Activated B cell treated with CpG ODN at 0.5 μM for 24 hours (primary cell): ENCODE measurements around the gene CATSPER1. TPM values are rescaled to one million over a fixed set of nuclear protein-coding genes. Genes with fewer than 3 reads are reported as not detected.

ENCODE experiments used
- ATAC-seq: fragments of 200-7000 bp; cut with Tn5 transposase; one replicate; pipeline ENCODE4 v1.10.0; 2021; ENCODE audit warnings: low read depth, mild to moderate bottlenecking, moderate library complexity
- CTCF ChIA-PET: fragments of 350-600 bp; sonication (Branson Sonifier 250); formaldehyde crosslinking; loops from one replicate; lab custom pipeline; 2021; ENCODE audit warnings: antibody characterized with exemption; lab: Charles Lee
- POLR2A ChIA-PET: fragments of 350-600 bp; sonication (Branson Sonifier 250); formaldehyde crosslinking; loops from one replicate; lab custom pipeline; 2021; ENCODE audit warnings: antibody characterized with exemption; lab: Charles Lee
- DNase-seq: peaks from one replicate; pipeline ENCODE4 v3.0.0; 2022
- H3K27ac Mint-ChIP-seq: one replicate; pipeline ENCODE4 v1.8.0; 2020; ENCODE audit warnings: mixed read lengths
- H3K27me3 Mint-ChIP-seq: one replicate; pipeline ENCODE4 v1.8.0; 2021; ENCODE audit warnings: mixed read lengths
- H3K36me3 Mint-ChIP-seq: one replicate; pipeline ENCODE4 v1.8.0; 2021; ENCODE audit warnings: low read depth, mixed read lengths
- H3K4me1 Mint-ChIP-seq: one replicate; pipeline ENCODE4 v1.8.0; 2021; ENCODE audit warnings: mixed read lengths
- H3K4me3 Mint-ChIP-seq: one replicate; pipeline ENCODE4 v1.8.0; 2020; ENCODE audit warnings: mild to moderate bottlenecking, mixed read lengths
- H3K9me3 Mint-ChIP-seq: one replicate; pipeline ENCODE4 v1.8.0; 2020; ENCODE audit warnings: mixed read lengths
- CTCF ChIP-seq: fragments of 200-600 bp; IDR thresholded peaks from one replicate; pipeline ENCODE4 v1.8.0; 2022; ENCODE audit warnings: antibody characterized with exemption, mild to moderate bottlenecking
- intact Hi-C: fragments of 100-400 bp; cut with micrococcal nuclease; formaldehyde crosslinking; loops from one replicate; pipeline ENCODE4 v1.15.1; 2024
- total RNA-seq: library from RNA; stranded (reverse); gene quantifications from 2 replicates; pipeline ENCODE4 v1.2.3, GENCODE V29; 2022

Gene CATSPER1
- total RNA-seq, 1 donor from 2014 or later = not detected

- ATAC-seq = no peak
- Mint-ChIP-seq H3K36me3 (no peaks in the 10 kb centered on the region), H3K9me3 (no peaks in the 10 kb centered on the region), H3K27ac (no peak overlapping the region), H3K4me1 (no peaks in the 10 kb centered on the region), H3K4me3 (no peak overlapping the region), H3K27me3 (peaks cover 9% of the 10 kb centered on the region)
- intact Hi-C loops = no loop called here
- DNase-seq = no peak
- POLR2A ChIA-PET = no interaction called here
- no peak for TF ChIP-seq CTCF
- CTCF ChIA-PET = interaction anchor here (1.0 kb wide), 1 partner anchor 29 kb away, joined by 3 read pairs; no protein-coding TSS in a partner anchor
Measured at GRCh38 chr11:66015936-66016792, 10.1 kb downstream of the CATSPER1 start.

GRCh38 chr11:66015454-66015881, 10.8 kb downstream of the CATSPER1 start:
- intact Hi-C loops = no loop called here
- H3K27ac Mint-ChIP-seq = no peak overlapping the region
- H3K4me1 Mint-ChIP-seq = no peaks in the 10 kb centered on the region
- no peak for DNase-seq
- no peaks in the 10 kb centered on the region for H3K9me3 Mint-ChIP-seq
- no peak overlapping the region for H3K4me3 Mint-ChIP-seq
- ChIA-PET POLR2A (no interaction called here), CTCF (interaction anchor here (1.0 kb wide), 1 partner anchor 30 kb away, joined by 3 read pairs; no protein-coding TSS in a partner anchor)
- peaks cover 10% of the 10 kb centered on the region for H3K27me3 Mint-ChIP-seq
- no peaks in the 10 kb centered on the region for H3K36me3 Mint-ChIP-seq
- no peak for ATAC-seq
- no peak for TF ChIP-seq CTCF

- DNase-seq (no peak), ATAC-seq (no peak)
- POLR2A ChIA-PET = interaction anchor here (0.7 kb wide), 1 partner anchor 29 kb away, joined by 8 read pairs; no protein-coding TSS in a partner anchor
- CTCF ChIA-PET = interaction anchor here (1.0 kb wide), 1 partner anchor 30 kb away, joined by 3 read pairs; no protein-coding TSS in a partner anchor
- Mint-ChIP-seq H3K27ac (no peak overlapping the region), H3K4me1 (no peaks in the 10 kb centered on the region), H3K36me3 (no peaks in the 10 kb centered on the region), H3K9me3 (no peaks in the 10 kb centered on the region), H3K4me3 (no peak overlapping the region), H3K27me3 (peaks cover 13% of the 10 kb centered on the region)
- intact Hi-C loops = no loop called here
- TF ChIP-seq CTCF = no peak
Measured at GRCh38 chr11:66014804-66015453, 11.3 kb downstream of the CATSPER1 start.

GRCh38 chr11:66013762-66014100, 12.5 kb downstream of the CATSPER1 start:
- ChIA-PET CTCF (interaction anchor here (1.9 kb wide), 1 partner anchor 9 kb away, joined by 9 read pairs; no protein-coding TSS in a partner anchor), POLR2A (interaction anchor here (1.9 kb wide), 1 partner anchor 11 kb away, joined by 8 read pairs; the partner anchor contains the start of genes BANF1 and EIF1AD)
- no peaks in the 10 kb centered on the region for H3K36me3 Mint-ChIP-seq
- no peak overlapping the region for H3K4me3 Mint-ChIP-seq
- intact Hi-C loops = no loop called here
- peaks cover 13% of the 10 kb centered on the region for H3K27me3 Mint-ChIP-seq
- no peaks in the 10 kb centered on the region for H3K4me1 Mint-ChIP-seq
- no peak overlapping the region for H3K27ac Mint-ChIP-seq
- no peak for ATAC-seq
- TF ChIP-seq CTCF = no peak
- no peak for DNase-seq
- no peaks in the 10 kb centered on the region for H3K9me3 Mint-ChIP-seq
